HG02840 (cell line): ENCODE results near the gene KLK2.
"Not testable (repeated sequence)": the region's sequence is repeated elsewhere in the genome, so short reads cannot be mapped to it uniquely, and the experiment has no call there.

Experiments used
- ATAC-seq: cut with Tn5 transposase; IDR thresholded peaks from one replicate; pipeline ENCODE4 v1.9.1; 2021; ENCODE audit warnings: mild to moderate bottlenecking, moderate library complexity, moderate number of reproducible peaks; ENCODE audit not compliant: unreplicated experiment, low FRiP score

KLK2 gene

GRCh38 chr19:50891253-50891625, 18.0 kb downstream of the KLK2 start:
- ATAC-seq, result no peak

GRCh38 chr19:50893047-50893736, 20.0 kb downstream of the KLK2 start:
- ATAC-seq, result no peak

- no peak for ATAC-seq
Measured at GRCh38 chr19:50894478-50895356, 21.5 kb downstream of the KLK2 start.

DNA sequence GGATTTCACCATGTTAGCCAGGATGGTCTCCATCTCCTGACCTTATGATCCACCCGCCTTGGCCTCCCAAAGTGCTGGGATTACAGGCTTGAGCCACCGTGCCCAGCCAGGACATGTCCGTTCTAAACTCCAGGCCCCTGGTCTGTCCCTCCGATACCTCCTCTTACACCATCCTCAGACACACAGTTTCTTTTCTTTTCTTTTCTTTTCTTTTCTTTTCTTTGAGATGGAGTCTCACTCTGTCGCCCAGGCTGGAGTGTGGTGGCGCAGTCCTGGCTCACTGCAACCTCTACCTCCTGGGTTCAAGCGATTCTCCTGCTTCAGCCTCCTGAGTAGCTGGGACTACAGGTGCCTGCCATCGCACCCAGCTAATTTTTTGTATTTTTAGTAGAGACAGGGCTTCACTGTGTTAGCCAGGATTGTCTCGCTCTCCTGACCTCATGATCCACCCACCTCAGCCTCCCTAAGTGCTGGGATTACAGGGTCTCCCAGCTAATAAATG, 22.9 kb downstream of the KLK2 start:
- ATAC-seq, result not testable (repeated sequence)

DNA sequence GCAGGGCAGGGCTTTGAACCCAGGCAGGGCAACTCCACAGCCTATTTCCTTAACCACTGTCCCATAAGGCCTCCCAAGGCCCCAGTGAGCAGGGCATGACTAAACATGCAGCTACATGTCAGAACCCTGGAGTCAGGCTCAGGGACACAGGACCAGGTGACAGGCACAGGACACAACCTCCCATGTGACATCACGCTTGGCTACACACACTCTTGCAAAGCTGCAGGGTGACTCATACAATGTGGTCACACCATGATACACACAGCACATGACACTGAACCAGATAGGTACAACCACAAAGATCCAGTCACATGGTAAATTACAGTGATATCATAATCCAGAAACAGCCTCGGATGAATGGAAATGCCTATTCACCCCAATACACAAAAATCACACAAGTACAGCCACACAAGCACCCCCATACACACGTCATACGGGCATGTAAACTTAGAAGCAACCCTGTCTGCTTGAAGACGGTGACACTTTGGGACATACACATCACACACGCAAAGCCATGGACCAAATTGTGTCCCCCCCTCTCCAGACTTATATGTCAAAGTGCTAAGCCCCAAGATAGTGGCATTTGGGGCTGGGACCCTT, 23.5 kb downstream of the KLK2 start:
- peak; percentile 72 for ATAC-seq

GRCh38 chr19:50897191-50897607, 24.0 kb downstream of the KLK2 start:
- ATAC-seq, result peak; percentile 29

DNA sequence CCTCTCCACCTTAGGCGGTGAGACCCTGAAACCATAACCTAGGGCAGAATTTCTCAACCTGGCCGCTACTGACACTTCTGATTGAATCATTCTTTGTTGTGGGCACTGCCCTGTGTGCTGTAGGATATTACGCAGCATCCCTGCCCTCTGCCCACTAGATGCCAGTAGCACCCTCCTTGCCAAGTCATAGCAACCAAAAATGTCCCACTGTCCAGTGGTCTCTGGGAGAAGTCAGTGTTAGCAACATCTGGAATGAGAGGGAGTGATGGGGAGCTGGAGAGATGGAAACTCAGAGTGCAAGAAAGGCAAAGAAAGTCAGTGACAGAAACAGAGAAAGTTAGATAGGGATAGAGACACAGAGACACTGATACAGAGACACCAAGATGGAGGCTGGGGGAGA, 24.4 kb downstream of the KLK2 start:
- ATAC-seq, result no peak

GRCh38 chr19:50898018-50898417, 24.8 kb downstream of the KLK2 start:
- ATAC-seq, result no peak

GRCh38 chr19:50899569-50899968, 26.3 kb downstream of the KLK2 start:
- ATAC-seq, result no peak

DNA sequence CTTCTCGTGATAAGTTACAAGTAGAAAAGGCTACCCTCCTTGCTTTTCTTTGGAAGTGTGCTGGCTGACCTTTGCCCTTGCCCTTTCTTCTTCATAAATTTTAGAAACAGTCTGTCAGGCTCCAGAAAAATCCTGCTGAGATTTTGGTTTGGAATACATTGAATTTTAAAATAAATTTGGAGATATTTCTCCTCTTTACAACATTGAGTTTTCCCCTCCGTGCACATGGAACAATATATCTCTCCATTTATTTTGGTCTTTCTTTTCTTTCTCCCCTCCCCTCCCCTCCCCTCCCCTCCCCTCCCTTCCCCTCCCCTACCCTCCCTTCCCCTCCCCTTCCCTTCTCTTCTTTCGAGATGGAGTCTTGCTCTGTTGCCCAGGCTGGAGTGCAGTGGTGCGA, 29.4 kb downstream of the KLK2 start:
- ATAC-seq, result no peak

DNA sequence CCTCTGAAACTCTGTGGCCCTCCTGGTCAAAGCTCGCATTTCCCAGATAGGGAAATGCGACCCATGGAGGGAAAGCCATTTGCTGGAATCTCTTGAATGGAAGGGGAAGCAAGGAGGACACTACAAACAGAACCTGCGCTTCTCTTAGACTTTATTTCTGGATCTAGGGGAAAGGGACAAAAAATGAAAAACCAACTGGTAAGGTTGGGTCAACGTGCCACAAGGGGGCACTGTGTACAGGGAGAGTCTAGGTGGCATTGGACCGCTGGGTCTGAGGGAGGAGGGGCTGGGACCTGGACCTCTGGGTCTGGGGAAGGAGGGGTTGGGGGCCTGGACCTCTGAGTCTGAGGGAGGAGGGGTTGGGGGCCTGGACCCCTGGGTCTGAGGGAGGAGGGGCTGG, 33.0 kb downstream of the KLK2 start:
- ATAC-seq, result no peak

GRCh38 chr19:50908336-50908735, 35.1 kb downstream of the KLK2 start:
- ATAC-seq, result no peak

DNA sequence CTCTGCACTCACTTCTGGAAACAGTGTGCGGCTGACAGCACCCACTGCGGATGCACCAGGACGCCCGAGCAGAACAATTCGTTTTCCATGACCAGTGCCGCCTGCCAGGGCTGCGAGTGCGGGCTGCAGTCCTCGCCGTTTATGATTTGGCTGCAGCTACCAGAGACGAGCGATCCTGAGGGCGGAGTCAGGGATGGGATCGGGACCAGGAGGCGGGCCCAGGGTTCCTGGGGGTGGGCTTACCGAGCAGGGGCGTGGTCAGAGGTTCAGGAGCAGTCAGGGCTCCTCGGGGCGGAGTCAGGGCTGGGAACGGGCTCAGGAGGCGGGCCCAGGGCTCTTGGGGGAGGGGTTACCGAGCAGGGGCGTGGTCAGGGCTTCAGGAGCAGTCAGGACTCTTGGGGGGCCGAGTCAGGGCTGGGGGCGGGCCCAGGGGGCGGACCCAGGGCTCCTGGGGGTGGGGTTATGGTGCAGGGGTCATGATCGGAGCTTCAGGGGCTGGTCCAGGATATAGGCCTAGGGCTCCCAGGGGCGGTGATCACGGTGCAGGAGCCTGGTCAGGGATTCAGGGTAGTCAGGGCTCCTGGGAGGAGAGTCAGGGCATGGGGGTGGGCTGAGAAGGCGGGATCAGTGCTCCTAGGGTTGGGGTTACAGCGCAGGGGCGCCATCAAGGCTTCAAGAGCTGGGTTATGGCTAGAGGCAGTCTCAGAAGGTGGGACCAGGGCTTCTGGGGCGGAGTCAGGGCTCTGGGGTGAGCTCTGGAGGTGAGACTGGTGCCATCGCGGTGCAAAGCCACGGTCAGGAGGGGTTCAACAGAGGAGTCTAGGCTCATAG, 36.2 kb downstream of the KLK2 start:
- no peak for ATAC-seq

- no peak for ATAC-seq
Measured at GRCh38 chr19:50910722-50911121, 37.5 kb downstream of the KLK2 start.

DNA sequence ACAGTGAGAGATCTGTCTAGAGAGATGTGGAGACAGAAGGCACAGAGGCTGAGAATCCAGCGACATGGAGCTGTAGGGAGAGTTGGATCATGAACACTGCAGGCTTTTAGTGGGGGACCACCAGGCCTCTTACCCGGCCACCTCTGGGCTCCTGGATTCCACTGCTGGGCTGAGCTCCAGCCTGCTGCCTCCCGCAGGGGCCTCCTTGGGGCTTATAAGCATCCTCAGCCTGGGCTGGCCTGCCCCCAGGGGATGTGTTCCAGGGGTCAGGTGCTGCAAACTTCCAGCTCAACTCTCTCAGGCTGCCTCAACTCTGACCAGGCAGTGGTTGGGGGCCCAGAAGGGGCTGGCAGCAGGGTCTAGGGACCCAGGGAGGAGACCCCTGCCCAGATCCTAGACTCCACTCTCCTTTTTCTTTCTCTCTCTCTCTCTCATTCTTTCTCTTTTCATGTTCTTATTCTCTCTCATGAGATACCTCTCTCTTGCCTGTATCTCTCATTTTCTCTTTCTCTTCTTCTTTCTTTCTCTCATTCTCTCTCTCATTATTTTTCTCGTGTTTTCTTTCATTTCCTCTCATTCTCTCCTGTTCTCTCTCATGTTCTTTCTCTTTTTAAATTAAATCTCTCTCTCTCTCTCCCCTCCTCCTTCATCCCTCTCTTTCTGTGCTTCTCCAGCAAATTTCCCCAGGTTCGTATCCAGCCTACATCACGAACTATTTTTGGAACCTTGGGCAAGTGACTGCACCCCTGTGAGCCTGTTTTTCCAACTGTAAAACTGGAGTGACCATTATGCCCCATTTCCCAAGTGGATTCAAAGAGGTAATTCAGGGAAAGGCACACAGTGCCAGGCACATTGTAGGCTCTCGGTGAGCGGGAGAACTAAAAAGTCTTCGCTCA, 38.2 kb downstream of the KLK2 start, which contains the start of gene KLK4:
Gene KLK4, minus strand, starts transcription at position 190 of the 896 bp plus-strand sequence. CDS start 657 bp downstream, outside the sequence.
- no peak for ATAC-seq

GRCh38 chr19:50912102-50912599, 38.9 kb downstream of the KLK2 start:
- ATAC-seq, result no peak

DNA sequence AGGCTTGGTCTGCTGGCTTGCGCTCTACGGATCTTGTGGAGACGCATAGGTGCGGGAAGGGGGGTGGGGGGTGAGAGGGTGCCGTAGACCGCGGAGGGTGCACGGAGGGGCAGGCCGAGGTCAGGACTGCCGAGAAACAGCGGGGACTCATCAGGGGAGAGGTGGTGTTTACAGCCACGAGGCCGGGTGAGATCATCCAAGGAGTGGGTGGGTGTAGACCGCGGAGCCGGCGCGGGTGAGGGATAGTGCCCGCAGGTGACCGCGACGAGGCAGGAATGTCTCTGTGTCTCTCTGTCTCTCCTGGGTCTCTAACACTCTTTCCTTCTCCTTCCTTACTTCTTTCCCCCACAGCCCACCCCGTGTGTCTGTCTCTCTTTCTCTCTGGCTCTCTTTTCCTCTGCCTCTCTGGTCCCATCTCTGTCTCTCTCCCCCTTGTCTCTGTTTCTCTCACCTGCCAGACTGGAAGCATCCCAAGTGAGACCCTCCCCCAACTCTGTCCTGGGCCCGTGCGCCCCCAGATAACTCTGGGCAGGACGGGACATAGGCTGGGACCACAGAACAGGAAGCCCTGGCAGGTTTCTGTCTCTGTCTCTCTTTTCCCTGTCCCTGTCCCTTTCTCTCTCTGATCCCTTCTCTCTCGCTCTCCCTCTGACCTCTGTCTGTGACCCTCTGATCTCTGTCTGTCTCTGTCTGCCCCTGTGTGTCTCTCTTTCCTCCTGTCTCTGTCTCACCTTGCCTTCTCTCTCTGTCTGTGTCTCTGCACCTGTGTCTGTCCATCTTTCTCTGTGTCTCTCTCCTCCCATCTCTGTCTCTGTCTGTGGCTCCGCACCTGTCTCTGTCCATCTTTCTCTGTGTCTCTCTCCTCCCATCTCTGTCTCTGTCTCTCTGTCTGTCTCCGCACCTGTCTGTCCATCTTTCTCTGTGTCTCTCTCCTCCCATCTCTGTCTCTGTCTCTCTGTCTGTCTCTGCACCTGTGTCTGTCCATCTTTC, 39.8 kb downstream of the KLK2 start:
- no peak for ATAC-seq

- ATAC-seq, result no peak
Measured at GRCh38 chr19:50916069-50916468, 42.8 kb downstream of the KLK2 start.
